GM19193 (cell line): ENCODE measurements around the gene F2R.

Experiments used
- POLR2A ChIP-seq: IDR thresholded peaks from 4 replicates; pipeline ENCODE4 v1.6.1; 2011; ENCODE audit not compliant: insufficient read depth, insufficient read length; ENCODE audit errors: extremely low read depth

F2R gene

GRCh38 chr5:76754668-76755078 is 38.7 kb downstream of the F2R start:
- no peak for TF ChIP-seq POLR2A

GRCh38 chr5:76755779-76756637 is 40.1 kb downstream of the F2R start:
- TF ChIP-seq POLR2A: no peak

GRCh38 chr5:76757049-76757448 is 41.1 kb downstream of the F2R start:
- TF ChIP-seq POLR2A: no peak

- no peak for TF ChIP-seq POLR2A
These were observed 46.6 kb downstream of the F2R start for GRCh38 chr5:76762484-76762883.

GRCh38 chr5:76763136-76763535 is 47.2 kb downstream of the F2R start:
- no peak for TF ChIP-seq POLR2A

- no peak for TF ChIP-seq POLR2A
These were observed 48.4 kb downstream of the F2R start for GRCh38 chr5:76764374-76764773.

GRCh38 chr5:76765249-76765648 is 49.3 kb downstream of the F2R start:
- TF ChIP-seq POLR2A: no peak

GRCh38 chr5:76766746-76767145 is 50.8 kb downstream of the F2R start:
- no peak for TF ChIP-seq POLR2A

- no peak for TF ChIP-seq POLR2A
These were observed 55.9 kb downstream of the F2R start for GRCh38 chr5:76771705-76772405.

- TF ChIP-seq POLR2A: no peak
These were observed 60.0 kb downstream of the F2R start for GRCh38 chr5:76775921-76776320.

GRCh38 chr5:76776391-76776790 is 60.5 kb downstream of the F2R start:
- no peak for TF ChIP-seq POLR2A

GRCh38 chr5:76781775-76782174 is 65.8 kb downstream of the F2R start:
- no peak for TF ChIP-seq POLR2A

- no peak for TF ChIP-seq POLR2A
These were observed 66.5 kb downstream of the F2R start for GRCh38 chr5:76782444-76782843.
